PC-9 (cell line): ENCODE data around the gene MCM5. TPM values are rescaled to one million over a fixed set of nuclear protein-coding genes. Genes with fewer than 3 reads are reported as not detected.

Experiments
- BruUV-seq: library from RNA; stranded (reverse); fragments of 400-500 nt; replicated peaks from 2 replicates; lab custom pipeline; 2021; lab: Mats Ljungman, UMichigan
- CTCF ChIA-PET: fragments of 300-600 bp; sonication (Branson Sonifier 250); formaldehyde crosslinking; loops from one replicate; lab custom pipeline; 2022; ENCODE audit warnings: antibody characterized with exemption; lab: Charles Lee
- POLR2A ChIA-PET: fragments of 300-600 bp; sonication (Branson Sonifier 250); formaldehyde crosslinking; loops from one replicate; lab custom pipeline; 2022; ENCODE audit warnings: antibody characterized with exemption; ENCODE audit not compliant: unreplicated experiment; lab: Charles Lee
- DNase-seq, 2 experiments: peaks; one replicate each; pipeline versions ENCODE4 v3.0.0 to v3.0.0-alpha.2; 2015 to 2022; ENCODE audit warnings: mixed read lengths in 1 of 2
- H2AFZ ChIP-seq: fragments of 200-600 bp; sonication (generic); 2 replicates; pipeline ENCODE4 v1.8.1; 2017; ENCODE audit warnings: antibody characterized with exemption
- H3F3A ChIP-seq: fragments of 200-600 bp; sonication (generic); 2 replicates; pipeline ENCODE4 v1.8.1; 2017; ENCODE audit warnings: antibody characterized with exemption, mild to moderate bottlenecking, low read depth; ENCODE audit not compliant: insufficient read depth
- H3K27ac ChIP-seq: fragments of 200-600 bp; sonication (generic); 2 replicates; pipeline ENCODE4 v1.6.1; 2016; ENCODE audit warnings: mixed run types
- H3K27me3 ChIP-seq: fragments of 200-600 bp; sonication (generic); 2 replicates; pipeline ENCODE4 v1.6.1; 2016; ENCODE audit warnings: low read depth, mixed run types; ENCODE audit not compliant: insufficient read depth
- H3K36me3 ChIP-seq: fragments of 200-600 bp; sonication (generic); 2 replicates; pipeline ENCODE4 v1.6.1; 2016; ENCODE audit warnings: low read depth, mixed run types
- H3K4me1 ChIP-seq: fragments of 200-600 bp; sonication (generic); replicated peaks from 2 replicates; pipeline ENCODE4 v1.6.1; 2016; ENCODE audit warnings: mixed run types; ENCODE audit not compliant: insufficient read depth
- H3K4me2 ChIP-seq: fragments of 200-600 bp; sonication (generic); 2 replicates; pipeline ENCODE4 v1.6.1; 2017; ENCODE audit warnings: mixed run types
- H3K4me3 ChIP-seq: fragments of 200-600 bp; sonication (generic); 2 replicates; pipeline ENCODE4 v1.6.1; 2016; ENCODE audit warnings: mixed run types
- H3K79me2 ChIP-seq: fragments of 200-600 bp; sonication (generic); 2 replicates; pipeline ENCODE4 v1.6.1; 2017; ENCODE audit warnings: low read depth, mixed run types
- H3K9me2 ChIP-seq: fragments of 200-600 bp; sonication (generic); 2 replicates; pipeline ENCODE4 v1.8.1; 2017; ENCODE audit warnings: mild to moderate bottlenecking; ENCODE audit not compliant: insufficient read depth
- H3K9me3 ChIP-seq: fragments of 200-600 bp; sonication (generic); 2 replicates; pipeline ENCODE4 v1.8.1; 2016; ENCODE audit warnings: low read depth; ENCODE audit not compliant: insufficient read depth
- H4K20me1 ChIP-seq: fragments of 200-600 bp; sonication (generic); 2 replicates; pipeline ENCODE4 v1.8.1; 2017; ENCODE audit not compliant: insufficient read depth
- CTCF ChIP-seq: fragments of 200-600 bp; sonication (generic); conservative IDR thresholded peaks from 2 replicates; pipeline ENCODE4 v1.6.1; 2017; ENCODE audit warnings: mixed run types, antibody characterized with exemption, mild to moderate bottlenecking, moderate library complexity
- EZH2 ChIP-seq: fragments of 200-600 bp; sonication (generic); IDR thresholded peaks from 2 replicates; pipeline ENCODE4 v1.8.0; 2017; ENCODE audit warnings: antibody characterized with exemption, low read depth
- intact Hi-C: fragments of 100-400 bp; cut with micrococcal nuclease; formaldehyde crosslinking; loops from one replicate; pipeline ENCODE4 v1.10.0; 2022; ENCODE audit not compliant: unreplicated experiment
- total RNA-seq: library from RNA; stranded (reverse); gene quantifications from 2 replicates; pipeline ENCODE4 v1.2.3, GENCODE V29; 2021

Gene MCM5
- total RNA-seq, 1 experiment from 2014 or later, result 115 TPM

- Histone ChIP-seq H3K9me3 (no peaks in the 10 kb centered on the region), H4K20me1 (no peaks in the 10 kb centered on the region), H3K36me3 (no peaks in the 10 kb centered on the region), H3K79me2 (no peaks in the 10 kb centered on the region), H3K9me2 (no peaks in the 10 kb centered on the region), H3K4me3 (no peak overlapping the region), H3K4me1 (no peaks in the 10 kb centered on the region), H2AFZ (no peak overlapping the region), H3F3A (no peaks in the 10 kb centered on the region), H3K27ac (no peak overlapping the region), H3K4me2 (no peak overlapping the region), H3K27me3 (no peaks in the 10 kb centered on the region)
- POLR2A ChIA-PET, result no interaction called here
- TF ChIP-seq EZH2 (no peak), CTCF (no peak)
- no TSS peak for BruUV-seq
- no peak for DNase-seq
- CTCF ChIA-PET, result no interaction called here
- intact Hi-C loops, result no loop called here
Observed at GRCh38 chr22:35445933-35446332, 46.0 kb downstream of the MCM5 start.

GRCh38 chr22:35446365-35446764 is 46.4 kb downstream of the MCM5 start:
- ChIA-PET CTCF (no interaction called here), POLR2A (no interaction called here)
- Histone ChIP-seq H3K27me3 (no peaks in the 10 kb centered on the region), H3K4me3 (no peak overlapping the region), H4K20me1 (no peaks in the 10 kb centered on the region), H3K9me3 (no peaks in the 10 kb centered on the region), H3K9me2 (no peaks in the 10 kb centered on the region), H3K79me2 (no peaks in the 10 kb centered on the region), H3K36me3 (no peaks in the 10 kb centered on the region), H3K27ac (no peak overlapping the region), H3K4me2 (no peak overlapping the region), H3K4me1 (no peaks in the 10 kb centered on the region), H3F3A (no peaks in the 10 kb centered on the region), H2AFZ (no peak overlapping the region)
- DNase-seq, result peak in 1 of 2 experiments; percentile 45
- TF ChIP-seq EZH2, result no peak
- no peak for TF ChIP-seq CTCF
- intact Hi-C loops, result no loop called here
- no TSS peak for BruUV-seq

GRCh38 chr22:35448523-35448922 is 48.6 kb downstream of the MCM5 start:
- no peak overlapping the region for H2AFZ ChIP-seq
- H3K79me2 ChIP-seq, result no peaks in the 10 kb centered on the region
- BruUV-seq, result no TSS peak
- intact Hi-C loops, result no loop called here
- no peak for TF ChIP-seq EZH2
- no peak for TF ChIP-seq CTCF
- ChIA-PET CTCF (no interaction called here), POLR2A (no interaction called here)
- no peak overlapping the region for H3K27ac ChIP-seq
- H3K4me3 ChIP-seq, result no peak overlapping the region
- no peaks in the 10 kb centered on the region for H4K20me1 ChIP-seq
- H3K4me1 ChIP-seq, result no peaks in the 10 kb centered on the region
- no peaks in the 10 kb centered on the region for H3F3A ChIP-seq
- no peaks in the 10 kb centered on the region for H3K9me3 ChIP-seq
- H3K4me2 ChIP-seq, result no peak overlapping the region
- no peak for DNase-seq
- no peaks in the 10 kb centered on the region for H3K9me2 ChIP-seq
- H3K27me3 ChIP-seq, result no peaks in the 10 kb centered on the region
- H3K36me3 ChIP-seq, result no peaks in the 10 kb centered on the region
